Ureter (tissue), 1 donor: Measurements from ENCODE around the gene EMC10. TPM values are rescaled to one million over a fixed set of nuclear protein-coding genes. Genes with fewer than 3 reads are reported as not detected.

Experiments
- DNase-seq: peaks from one replicate; pipeline ENCODE4 v3.0.0-alpha.2; 2020; ENCODE audit warnings: low spot score
- total RNA-seq: library from RNA; stranded (reverse); gene quantifications from one replicate; pipeline ENCODE4 v1.2.4, GENCODE V29; 2023
- donor health status: DM: yes; HTN: yes; CAD: no.

EMC10 gene
- total RNA-seq, 1 donor from 2014 or later = 94.0 TPM

DNA sequence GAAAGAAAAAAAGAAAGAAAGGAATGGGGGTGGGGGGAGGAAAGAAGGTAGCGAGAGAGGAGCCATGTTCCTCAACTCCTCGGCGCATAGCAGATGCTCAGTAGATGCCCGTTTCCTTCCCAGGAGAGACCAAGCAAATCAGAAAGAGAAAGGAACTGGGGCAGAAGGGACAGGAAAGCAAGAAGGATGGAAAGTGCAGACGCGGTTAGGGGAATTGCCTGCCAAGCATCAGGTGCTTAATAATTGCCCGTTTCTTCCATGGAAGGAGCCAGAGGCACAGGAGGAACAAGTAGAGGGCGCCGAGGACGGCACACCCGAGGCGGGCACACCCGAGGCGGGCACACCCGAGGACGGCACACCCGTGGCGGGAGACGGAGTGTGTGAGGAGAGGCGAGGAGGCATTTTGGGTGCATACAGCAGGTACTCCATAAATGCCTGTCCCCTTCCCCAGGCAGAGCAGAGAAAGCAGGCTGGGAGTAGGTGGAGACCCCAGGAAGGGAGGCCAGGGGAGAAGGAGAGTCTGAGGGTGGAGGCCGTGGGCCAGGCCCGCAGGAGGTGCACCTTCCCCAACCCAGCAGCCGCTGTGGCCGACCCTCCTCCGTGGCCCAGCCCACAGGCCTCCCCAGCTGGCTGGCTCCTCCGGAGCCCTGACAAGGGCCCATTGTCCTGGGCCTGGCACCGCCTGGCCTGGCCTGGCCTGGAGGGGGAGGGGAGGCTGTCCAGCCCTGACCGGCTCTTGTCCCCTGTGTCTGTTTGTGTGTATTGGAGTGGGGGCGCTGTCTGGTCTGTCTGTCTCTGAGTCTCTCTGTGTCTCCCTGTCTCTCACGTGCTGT, 20.1 kb downstream of the EMC10 start:
- no peak for DNase-seq

DNA sequence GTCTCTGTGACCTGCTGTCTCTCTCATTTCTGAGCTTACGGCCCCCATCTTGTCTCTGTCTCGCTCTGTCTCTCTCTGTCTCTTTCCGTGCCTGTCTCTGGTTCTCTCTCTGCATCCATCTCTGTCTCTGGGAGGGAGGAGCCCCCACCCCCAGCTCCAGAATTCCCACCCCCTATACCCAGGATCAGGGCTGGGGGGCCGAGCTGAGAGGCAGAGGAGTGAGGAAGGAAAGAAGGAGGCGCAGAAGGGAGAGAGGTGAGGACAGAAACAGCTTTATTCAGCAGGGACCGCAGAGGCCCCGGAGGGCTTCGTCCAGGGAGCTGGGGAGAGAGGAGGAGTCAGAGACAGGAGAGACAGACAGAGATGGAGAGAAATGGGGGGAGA, 20.7 kb downstream of the EMC10 start:
- DNase-seq = no peak

DNA sequence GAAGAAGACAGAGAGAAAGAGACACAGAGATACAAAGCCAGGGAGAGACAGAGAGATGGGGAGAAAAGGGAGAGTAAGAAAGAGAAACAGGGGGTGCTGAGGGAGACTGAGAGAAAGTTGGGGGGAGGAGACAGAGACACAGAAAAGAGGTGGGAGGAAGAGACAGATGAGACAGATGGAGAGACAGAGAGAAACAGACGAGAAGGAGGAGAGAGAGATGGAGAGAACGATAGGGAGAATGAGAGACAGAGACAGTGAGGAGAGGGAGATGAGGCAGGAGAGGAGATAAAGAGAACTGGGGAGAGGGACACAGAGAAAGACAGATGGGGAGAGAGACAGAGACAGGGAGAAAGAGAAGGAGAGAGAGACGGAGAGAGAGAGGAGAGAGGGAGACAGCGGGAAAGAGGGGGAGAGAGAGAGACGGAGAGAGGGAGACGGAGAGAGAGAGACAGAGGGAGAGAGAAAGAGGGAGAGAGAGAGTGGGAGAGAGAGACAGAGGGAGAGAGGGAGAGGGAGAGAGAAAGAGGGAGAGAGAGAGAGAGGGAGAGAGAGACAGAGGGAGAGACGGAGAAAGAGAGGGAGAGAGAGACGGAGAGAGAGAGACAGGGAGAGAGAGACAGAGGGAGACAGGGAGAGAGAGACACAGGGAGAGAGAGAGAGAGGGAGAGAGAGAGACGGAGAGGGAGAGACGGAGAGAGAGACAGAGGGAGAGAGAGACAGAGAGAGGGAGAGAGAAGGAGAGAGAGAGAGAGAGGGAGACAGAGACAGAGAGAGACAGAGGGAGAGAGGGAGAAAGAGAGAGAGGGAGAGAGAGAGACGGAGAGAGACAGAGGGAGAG, 22.1 kb downstream of the EMC10 start:
- DNase-seq = no peak

DNA sequence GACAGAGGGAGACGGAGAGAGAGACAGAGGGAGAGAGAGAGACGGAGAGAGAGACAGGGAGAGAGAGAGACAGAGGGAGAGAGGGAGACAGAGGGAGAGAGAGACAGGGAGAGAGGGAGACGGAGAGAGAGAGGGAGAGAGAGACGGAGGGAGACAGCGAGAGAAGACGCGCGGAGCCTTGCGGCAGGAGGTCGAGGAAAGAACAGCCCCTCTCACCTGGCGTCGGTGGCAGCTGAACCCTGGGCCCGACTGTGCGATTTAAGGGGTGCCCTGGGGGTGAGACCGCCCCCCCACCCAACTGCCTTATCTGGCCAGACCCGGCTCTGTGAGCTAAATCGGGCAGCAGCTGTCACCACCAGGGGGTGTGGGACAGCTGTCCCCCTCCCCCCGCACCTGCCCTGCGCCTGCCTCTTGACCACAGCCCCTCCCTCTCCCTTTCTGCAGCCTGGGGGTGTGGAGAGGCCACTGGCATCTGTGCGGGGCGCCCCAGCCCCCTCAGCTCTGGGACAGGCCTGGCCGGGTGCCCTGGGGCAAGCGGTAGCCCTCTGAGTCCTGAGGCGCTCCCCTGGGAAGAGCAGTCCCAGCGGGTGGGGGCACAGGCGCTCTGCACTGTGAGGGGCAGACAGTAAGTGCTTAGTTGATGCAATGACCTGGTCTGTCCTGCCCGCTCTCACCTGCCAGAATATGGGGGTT, 23.9 kb downstream of the EMC10 start:
- DNase-seq = no peak

DNA sequence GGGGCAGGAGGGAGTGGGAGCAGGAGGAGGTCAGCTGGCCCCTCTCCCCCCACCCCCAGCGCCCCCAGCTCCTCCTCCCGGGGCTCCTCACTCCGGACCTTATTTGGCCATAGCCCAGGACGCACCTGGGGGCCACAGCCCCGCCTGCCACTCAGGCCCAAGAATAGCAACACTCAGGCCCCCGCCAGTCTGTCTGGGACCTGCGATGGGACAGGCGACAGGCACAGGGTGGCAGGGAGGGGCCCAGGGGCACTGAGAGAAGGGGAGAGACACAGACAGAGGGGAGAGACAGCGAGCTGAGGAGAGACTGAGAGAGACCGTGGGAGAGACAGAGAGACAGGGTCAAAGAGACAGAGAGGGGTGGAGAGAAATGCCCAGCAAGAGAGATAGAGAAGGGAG, 24.4 kb downstream of the EMC10 start:
- DNase-seq = no peak

DNA sequence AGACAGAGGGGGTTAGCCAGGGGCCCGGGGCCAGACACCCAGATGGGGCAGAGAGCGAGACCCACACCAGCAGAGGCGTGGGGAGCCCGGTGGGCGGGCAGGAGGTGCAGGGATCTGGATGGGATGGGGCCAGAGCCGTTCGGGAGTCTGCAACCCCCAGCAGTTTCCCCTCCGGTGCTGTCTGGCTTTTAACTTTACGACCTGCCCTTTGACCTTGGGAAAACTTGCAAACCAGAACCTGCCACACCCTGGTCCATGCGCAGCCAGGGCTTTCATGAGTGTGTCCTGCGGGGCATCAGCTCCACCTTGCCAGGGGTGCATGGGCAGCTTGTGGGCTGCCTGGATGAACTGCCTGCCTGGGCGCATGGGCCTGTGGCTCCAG, 24.9 kb downstream of the EMC10 start:
- DNase-seq = no peak

DNA sequence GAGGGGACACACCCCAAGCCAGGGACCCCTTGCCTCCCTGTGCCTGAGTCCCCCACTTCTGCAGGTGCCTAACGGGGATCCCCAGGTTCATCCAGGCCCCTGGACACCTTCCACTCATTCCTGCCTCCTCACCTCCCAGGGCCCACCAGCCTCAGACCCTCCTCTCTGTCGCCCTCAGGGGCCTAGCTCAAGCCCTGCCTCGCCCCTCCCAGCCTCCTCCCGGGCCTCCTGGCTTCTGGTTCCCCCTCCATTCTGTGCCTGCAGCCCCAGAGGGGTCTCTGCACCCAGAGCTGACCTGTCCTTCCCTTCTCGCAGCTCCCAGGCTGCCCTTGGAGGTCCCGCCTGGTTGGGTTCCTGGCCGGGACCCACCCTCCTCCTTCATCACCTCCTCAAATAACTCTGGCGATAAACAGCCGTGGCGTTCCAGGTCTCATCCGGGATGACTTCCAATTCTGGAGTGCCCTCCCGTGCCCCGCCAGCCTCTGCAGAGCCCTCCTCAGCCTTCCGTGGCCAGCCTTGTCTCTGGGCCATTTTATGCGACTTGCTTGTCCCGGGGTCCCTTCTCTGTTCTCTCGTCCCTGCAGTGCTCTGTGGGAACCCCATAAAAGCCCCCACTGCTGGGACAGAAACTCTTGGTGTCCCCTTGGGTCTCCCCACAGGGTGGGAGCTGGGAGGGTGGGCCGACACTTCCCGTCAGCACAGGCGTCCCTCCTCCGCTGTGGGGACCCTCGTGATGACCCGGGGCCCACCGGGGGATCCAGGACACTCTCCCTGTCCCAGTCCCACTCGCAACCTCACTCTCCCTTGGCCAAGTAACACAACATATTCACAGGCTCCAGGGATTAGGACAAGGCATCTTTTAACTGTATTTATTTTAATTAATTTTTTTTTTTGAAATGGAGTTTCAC, 25.5 kb downstream of the EMC10 start:
- DNase-seq = no peak

DNA sequence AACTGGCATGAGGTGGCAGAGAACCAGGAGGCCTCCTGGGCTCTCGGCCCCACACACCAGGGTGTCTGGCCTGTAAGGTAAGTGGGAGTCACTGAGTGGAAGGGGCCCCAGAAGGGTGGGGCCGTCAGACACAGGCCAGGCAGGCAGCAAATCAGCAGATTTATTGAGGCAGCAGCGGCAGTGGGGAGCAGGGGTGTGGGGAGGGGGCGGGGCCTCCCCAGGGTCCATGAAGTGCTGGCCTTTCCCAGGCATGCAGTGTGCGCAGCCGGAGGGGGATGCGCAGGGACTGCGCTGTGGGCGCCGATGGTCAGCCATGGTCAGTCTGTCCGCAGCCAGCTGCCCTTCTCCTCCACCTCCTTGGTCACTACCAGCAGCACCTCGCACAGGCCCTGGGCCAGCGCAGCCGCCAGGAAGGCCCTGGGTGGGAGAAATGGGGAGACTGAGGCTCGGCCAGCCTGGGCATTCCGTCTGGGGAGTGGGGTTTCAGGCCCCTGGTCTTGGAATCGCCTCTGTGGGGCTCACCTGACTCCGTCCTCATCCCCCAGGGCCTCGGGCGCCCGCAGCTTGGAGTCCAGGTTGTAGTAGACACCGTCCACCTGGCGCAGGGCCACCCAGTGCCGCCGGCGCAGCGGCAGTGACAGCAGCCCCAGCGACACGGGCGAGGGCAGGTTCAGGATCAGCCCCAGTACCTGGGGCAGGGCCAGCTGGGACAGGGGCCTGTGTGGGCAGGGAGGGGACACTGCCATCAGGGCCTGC, 29.7 kb downstream of the EMC10 start:
- no peak for DNase-seq

DNA sequence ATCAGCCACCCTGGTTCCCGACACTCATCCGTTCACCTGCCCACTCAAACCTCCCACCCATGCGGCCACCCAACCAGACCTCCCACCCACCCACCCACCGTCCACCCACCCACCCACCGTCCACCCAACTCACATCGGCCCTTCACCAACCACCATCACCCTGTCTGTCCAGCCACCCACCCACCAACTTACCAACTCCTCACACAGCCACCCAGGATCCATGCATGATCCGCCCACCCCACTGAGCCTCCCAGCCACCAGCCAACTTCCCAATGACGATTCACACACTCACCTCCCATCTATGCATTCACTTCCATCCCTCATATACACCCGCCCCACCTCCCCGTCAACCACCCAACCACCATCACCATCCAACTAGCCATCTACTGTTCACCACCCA, 30.4 kb downstream of the EMC10 start:
- no peak for DNase-seq

DNA sequence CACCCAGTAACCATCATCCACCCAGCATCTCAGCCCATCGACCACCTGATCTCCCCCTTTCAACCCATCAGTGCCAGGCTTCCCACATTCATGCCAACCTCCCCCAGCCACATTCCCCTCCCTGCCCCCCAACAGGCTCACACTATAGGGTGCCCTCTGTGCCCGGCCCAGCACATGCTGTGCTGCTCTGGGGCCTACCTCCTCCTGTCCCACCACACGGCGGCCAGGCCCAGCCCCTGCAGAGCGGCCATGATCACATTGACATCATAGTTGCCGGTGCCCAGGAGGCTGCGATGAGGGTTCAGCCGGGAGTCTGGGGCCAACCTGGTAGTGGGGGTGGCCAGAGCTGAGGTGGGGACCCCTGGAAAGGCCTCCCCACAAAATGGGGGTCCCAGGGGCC, 31.1 kb downstream of the EMC10 start:
- no peak for DNase-seq

DNA sequence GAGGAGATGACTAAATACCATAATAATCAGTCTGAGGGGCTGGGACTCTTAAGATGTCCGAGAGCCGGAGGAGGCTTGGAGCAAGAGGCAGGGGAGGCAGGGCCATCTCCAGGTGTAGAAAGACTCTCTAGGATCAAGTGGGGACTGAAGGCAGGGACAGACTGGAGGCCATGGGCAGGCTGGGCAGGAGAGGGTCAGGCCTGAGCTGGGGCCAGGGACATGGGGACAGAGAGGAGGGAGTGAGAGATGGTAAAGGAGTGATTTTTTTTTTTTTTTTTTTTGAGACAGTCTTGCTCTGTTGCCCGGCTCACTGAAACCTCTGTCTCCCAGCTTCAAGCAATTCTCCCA, 32.5 kb downstream of the EMC10 start:
- DNase-seq = no peak

DNA sequence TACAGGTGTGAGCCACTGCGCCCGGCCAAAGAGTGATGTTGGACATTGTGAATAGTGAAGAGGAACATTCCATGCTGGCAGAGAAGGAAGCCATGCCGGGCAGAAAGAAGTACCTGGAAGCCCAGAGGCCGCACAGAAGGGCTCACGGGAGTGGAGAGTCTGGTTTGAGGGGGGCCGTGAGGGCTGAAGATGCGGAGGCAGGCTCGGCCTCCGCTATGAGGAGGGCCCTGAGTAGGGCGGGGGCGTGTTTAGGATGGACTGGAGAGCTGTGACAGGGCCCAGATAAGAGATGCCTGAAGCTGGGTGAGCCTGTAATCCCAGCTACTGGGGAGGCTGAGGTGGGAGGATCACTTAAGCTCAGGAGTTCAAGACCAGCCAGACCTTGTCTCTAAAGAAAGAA, 33.1 kb downstream of the EMC10 start:
- no peak for DNase-seq

DNA sequence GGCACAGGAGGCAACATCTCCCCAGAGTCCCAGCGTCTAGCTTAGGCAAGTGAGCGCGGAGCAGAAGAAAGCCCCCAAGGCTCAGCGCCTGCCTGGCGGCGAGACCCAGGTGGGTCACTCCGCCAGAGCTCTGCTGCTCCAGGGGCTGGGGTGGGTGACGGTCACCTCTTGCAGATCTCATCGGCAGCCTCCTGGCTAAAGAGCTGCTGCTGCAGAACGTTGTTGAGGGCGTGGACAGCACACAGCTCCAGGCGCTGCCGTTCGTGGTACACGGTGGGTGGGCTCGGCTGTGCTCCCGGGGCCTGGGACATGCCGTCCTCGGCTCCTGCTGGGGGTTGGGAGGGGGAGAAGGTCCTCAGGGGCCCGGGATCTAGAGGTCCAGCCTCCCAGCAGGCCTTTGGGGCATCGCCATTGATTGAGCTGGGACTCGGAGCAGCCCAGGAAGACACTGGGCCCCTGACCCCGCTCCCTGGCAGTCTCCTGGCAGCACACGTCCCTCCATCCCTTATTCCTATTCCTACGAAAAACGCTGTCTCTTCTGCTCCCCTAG, 33.9 kb downstream of the EMC10 start:
- DNase-seq = peak; percentile 52

DNA sequence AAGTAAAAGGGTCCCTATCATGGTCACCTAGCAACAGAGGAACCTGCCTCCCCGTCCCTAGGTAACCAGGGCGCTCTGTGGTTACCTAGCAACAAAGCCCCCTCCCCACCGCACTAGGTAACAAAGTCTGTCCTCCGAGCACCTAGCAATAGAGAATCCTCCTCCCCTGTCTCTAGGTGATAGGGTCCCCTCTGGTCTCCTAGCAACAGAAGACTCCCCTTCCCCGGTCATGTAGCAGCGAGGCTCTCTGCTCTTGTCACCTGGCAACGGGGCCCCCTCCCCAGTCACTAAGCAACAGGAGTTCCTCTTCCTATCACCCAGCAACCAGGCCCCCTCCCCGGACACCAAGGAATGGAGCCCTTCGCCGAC, 34.4 kb downstream of the EMC10 start:
- DNase-seq = no peak

DNA sequence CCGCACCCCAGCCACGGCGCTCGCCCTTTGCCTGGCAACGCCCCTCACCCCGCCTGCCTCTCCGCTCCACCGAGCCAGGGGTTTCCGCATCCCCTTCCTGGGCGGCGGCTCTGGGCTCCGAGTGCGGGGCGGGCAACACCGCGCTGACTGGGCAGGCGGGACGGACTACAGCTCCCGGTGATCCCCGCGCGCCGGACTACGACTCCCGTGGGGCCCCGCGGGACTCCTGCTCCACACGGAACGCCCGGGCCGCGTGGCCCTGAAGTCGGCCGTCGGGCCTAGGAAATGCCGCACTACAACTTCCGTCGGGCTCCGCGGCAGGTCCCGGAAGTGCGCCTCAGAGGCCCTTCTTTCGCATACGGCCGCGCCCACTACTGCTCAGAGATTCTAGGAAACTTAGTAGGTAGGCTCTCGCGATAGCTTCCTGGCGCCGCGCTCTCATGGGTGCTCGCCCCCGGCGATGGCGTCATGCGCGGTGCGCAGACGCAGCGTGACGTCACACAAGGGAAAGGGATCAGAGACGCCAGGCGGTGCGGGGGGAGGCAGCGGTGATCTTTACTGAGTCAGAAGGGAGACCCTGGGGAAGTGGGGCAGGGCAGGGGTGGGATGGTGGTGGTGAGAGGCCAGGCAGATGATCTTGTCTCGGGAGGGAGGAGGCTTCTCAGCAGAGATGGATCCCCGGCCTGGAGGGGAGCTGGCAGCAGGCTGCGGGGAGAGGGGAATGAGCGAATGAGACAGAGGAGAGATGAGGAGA, 34.9 kb downstream of the EMC10 start, which contains the start of gene JOSD2:
Gene JOSD2 (minus strand): TSS at position 123 of the 754 bp plus-strand sequence. CDS start 760 bp downstream, outside the sequence.
- peak; percentile 98 for DNase-seq

DNA sequence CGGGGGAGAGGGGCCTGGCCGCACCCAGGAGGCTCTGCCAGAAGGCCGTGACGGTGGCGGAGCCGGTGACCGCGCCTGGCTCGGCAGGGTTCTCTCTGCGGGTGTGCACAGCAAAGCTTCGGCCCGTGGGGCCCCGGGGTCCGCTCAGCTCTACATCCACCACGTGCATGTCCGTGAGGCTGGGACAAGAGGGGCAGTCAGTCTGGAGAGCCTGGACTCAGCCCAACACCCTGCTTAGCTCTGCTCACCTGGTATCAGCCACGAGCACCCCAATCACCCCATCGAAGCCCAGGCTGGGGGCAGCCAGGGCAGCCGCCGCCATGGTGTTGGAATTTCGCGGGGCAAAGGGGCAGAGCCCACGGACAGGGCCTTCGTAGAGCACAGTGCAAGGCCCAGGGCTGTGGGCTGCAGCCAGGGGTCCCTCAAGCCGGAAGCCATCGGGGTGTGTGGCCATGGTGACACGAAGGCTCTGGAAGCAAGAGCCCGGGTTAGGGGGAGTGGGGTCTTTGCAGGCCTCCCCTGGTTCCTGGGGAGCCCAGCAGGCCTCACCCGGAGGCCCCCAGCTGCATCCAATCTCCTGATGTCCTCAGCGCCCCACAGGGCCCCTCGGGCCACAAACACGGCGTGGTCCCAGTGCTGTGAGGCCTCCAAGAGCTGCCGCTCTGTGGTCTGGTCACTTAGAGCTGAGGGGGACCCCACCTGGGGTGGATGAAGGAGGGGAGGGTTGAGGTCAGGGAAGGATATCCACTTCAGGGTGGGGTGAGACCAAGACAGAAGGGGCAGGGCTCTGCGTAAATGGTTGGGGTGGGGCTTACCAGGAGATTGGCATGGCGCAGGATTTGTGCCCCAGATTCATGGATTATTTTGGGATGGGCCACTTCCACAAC, 36.0 kb downstream of the EMC10 start:
- DNase-seq = peak; percentile 51

DNA sequence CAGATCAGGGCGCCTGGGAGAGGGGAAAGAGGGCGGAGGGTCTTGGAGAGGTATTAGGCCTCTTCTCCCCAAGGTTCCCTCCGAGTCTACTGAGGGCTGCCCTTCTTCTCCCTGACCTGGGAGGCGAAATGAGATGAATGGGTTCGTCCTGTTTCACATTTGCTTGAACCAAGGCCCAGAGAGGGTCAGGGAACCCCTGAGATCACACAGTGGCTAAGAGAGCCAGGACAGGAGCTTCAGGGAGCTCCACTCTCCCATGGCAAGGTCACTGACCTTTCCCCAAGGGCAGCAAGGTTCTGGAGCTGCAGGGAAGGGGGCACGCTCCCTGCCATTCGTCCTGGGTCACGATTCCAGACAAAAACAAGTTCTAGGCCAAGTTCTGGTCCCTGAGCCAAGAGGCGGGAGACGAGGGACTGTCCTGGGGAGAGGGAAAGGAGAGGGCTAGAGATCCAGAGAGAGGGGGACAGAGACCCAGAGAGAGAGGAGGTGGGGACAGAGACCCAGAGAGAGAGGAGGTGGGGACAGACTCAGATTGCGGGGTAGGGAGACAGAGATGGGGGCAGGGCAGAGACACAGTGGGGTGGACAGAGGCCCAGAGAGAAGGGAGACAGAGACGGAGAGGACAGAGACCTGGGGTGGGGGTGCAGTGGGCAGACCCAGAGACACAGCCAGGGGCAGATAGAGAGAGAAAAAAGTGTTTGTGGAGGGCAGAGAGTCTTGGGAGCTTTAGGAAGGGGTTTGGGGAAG, 36.9 kb downstream of the EMC10 start:
- DNase-seq = no peak
